IPS-15b (cell line): ENCODE measurements around the gene ADH1A.

Experiments used
- H3K27me3 ChIP-seq: one replicate; pipeline ENCODE4 v1.6.1; 2013; ENCODE audit warnings: low read length; ENCODE audit not compliant: control insufficient read depth, insufficient read depth
- H3K36me3 ChIP-seq: one replicate; pipeline ENCODE4 v1.6.1; 2013; ENCODE audit warnings: low read length; ENCODE audit not compliant: control insufficient read depth, insufficient read depth
- H3K4me1 ChIP-seq: one replicate; pipeline ENCODE4 v1.6.1; 2013; ENCODE audit warnings: mild to moderate bottlenecking, low read length; ENCODE audit not compliant: control insufficient read depth, insufficient read depth
- H3K4me3 ChIP-seq: one replicate; pipeline ENCODE4 v1.5.1; 2013; ENCODE audit warnings: low read depth, low read length
- H3K9ac ChIP-seq: one replicate; pipeline ENCODE4 v1.6.1; 2013; ENCODE audit warnings: low read depth, mild to moderate bottlenecking, low read length
- H3K9me3 ChIP-seq: one replicate; pipeline ENCODE4 v1.6.1; 2013; ENCODE audit warnings: mild to moderate bottlenecking, low read length; ENCODE audit not compliant: control insufficient read depth, insufficient read depth

Gene ADH1A

GRCh38 chr4:99317354-99317753 lies 26.6 kb upstream of the ADH1A start:
- Histone ChIP-seq H3K4me3 (no peak overlapping the region), H3K9ac (no peak overlapping the region), H3K27me3 (no peaks in the 10 kb centered on the region), H3K36me3 (no peaks in the 10 kb centered on the region), H3K4me1 (no peaks in the 10 kb centered on the region), H3K9me3 (no peaks in the 10 kb centered on the region)

DNA sequence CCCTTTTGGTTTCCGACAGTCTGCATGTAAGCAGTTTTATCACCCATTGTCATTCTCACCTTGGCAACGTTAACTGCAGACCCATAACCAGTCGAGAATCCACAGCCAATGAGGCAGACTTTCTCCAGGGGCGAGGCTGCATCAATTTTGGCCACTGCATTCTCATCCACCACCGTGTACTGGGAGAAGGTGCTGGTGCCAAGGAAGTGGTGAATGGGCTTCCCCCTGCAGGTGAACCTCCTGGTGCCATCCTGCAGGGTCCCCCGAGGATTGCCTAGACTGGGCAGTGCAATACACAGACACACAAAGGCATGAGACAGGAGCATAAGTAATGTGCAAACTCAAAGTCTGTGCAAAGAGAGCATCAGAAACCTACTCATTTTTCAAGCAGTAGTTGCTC lies 25.1 kb upstream of the ADH1A start:
- Histone ChIP-seq H3K9ac (no peak overlapping the region), H3K4me1 (no peaks in the 10 kb centered on the region), H3K36me3 (no peaks in the 10 kb centered on the region), H3K9me3 (no peaks in the 10 kb centered on the region), H3K4me3 (no peak overlapping the region), H3K27me3 (no peaks in the 10 kb centered on the region)

GRCh38 chr4:99314211-99314610 lies 23.4 kb upstream of the ADH1A start:
- H3K4me1 ChIP-seq = peaks cover 3% of the 10 kb centered on the region
- no peak overlapping the region for H3K9ac ChIP-seq
- no peaks in the 10 kb centered on the region for H3K9me3 ChIP-seq
- no peaks in the 10 kb centered on the region for H3K27me3 ChIP-seq
- no peak overlapping the region for H3K4me3 ChIP-seq
- no peaks in the 10 kb centered on the region for H3K36me3 ChIP-seq

GRCh38 chr4:99310389-99310788 lies 19.6 kb upstream of the ADH1A start:
- Histone ChIP-seq H3K4me3 (no peak overlapping the region), H3K36me3 (no peaks in the 10 kb centered on the region), H3K27me3 (no peaks in the 10 kb centered on the region), H3K9ac (no peak overlapping the region), H3K4me1 (peaks cover 3% of the 10 kb centered on the region), H3K9me3 (no peaks in the 10 kb centered on the region)

- H3K36me3 ChIP-seq = no peaks in the 10 kb centered on the region
- peaks cover 3% of the 10 kb centered on the region for H3K4me1 ChIP-seq
- no peak overlapping the region for H3K4me3 ChIP-seq
- no peaks in the 10 kb centered on the region for H3K27me3 ChIP-seq
- H3K9me3 ChIP-seq = no peaks in the 10 kb centered on the region
- H3K9ac ChIP-seq = no peak overlapping the region
Observed at GRCh38 chr4:99305638-99306400, 15.0 kb upstream of the ADH1A start.

- no peaks in the 10 kb centered on the region for H3K9me3 ChIP-seq
- H3K36me3 ChIP-seq = no peaks in the 10 kb centered on the region
- no peaks in the 10 kb centered on the region for H3K4me1 ChIP-seq
- H3K27me3 ChIP-seq = no peaks in the 10 kb centered on the region
- no peak overlapping the region for H3K4me3 ChIP-seq
- no peak overlapping the region for H3K9ac ChIP-seq
Observed at GRCh38 chr4:99301376-99302164, 10.8 kb upstream of the ADH1A start.

DNA sequence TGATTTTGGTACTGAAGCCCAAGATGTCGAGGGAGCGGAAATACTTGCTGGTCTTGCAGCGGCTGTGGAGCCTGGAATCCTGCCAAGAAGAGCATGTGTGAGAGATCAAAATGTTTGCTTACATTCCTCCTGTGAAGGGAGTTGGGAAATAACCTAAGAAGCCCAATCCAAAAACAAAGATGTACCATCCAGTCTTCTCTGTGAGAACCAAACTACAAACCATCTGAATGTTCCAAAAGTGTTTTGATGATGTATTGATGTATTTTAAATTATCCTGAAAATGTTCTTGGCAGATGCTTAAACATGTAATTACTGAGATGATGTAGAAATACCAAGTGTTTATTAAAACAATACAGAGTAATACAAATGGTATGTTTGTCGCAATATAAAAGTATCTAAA lies 10.1 kb upstream of the ADH1A start:
- no peak overlapping the region for H3K9ac ChIP-seq
- H3K9me3 ChIP-seq = no peaks in the 10 kb centered on the region
- no peak overlapping the region for H3K4me3 ChIP-seq
- no peaks in the 10 kb centered on the region for H3K36me3 ChIP-seq
- H3K27me3 ChIP-seq = no peaks in the 10 kb centered on the region
- H3K4me1 ChIP-seq = no peaks in the 10 kb centered on the region

GRCh38 chr4:99293357-99293756 lies 2.6 kb upstream of the ADH1A start:
- Histone ChIP-seq H3K9me3 (no peaks in the 10 kb centered on the region), H3K27me3 (no peaks in the 10 kb centered on the region), H3K9ac (no peak overlapping the region), H3K36me3 (no peaks in the 10 kb centered on the region), H3K4me3 (no peak overlapping the region), H3K4me1 (no peaks in the 10 kb centered on the region)

DNA sequence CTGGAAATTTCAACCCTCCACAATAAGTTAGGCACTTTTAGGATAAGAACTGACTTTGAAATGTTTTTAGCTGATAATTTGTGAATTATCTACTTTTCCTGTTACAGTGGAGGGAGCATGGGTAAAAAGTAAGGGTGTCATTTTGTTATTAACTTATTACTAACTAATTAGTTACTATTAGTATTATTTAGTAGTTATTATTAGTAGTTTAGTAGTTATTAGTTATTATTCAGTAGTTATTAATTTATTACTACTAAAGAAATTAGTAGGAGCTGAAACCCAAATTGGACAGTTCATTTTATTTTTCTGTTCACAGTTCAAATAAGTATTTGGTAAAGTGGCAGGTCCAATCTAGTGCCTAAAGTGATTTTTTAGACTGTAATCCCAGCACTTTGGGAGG lies 5.4 kb downstream of the ADH1A start:
- no peaks in the 10 kb centered on the region for H3K27me3 ChIP-seq
- H3K4me1 ChIP-seq = no peaks in the 10 kb centered on the region
- H3K9me3 ChIP-seq = no peaks in the 10 kb centered on the region
- no peaks in the 10 kb centered on the region for H3K36me3 ChIP-seq
- H3K4me3 ChIP-seq = no peak overlapping the region
- H3K9ac ChIP-seq = no peak overlapping the region

DNA sequence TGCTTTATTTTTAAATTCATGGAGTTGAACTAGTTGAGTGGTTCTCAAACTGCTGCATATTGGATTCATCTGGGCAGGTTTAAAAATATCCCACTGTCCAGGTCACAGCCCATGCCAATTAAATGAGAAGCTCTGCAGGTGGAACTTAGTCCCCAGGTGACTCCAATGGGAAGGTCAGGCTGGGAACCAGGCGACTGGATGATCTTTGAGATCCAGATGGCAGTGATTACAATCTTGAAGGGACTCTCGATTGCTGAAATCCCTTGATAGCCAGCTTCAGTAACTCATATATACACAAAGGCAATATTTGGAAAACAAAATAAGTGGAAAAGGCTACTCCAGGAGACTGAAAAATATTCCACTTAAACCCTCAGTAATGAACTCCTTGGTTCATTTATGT lies 8.1 kb downstream of the ADH1A start:
- Histone ChIP-seq H3K27me3 (no peaks in the 10 kb centered on the region), H3K9me3 (no peaks in the 10 kb centered on the region), H3K36me3 (no peaks in the 10 kb centered on the region), H3K9ac (no peak overlapping the region), H3K4me1 (no peaks in the 10 kb centered on the region), H3K4me3 (no peak overlapping the region)

DNA sequence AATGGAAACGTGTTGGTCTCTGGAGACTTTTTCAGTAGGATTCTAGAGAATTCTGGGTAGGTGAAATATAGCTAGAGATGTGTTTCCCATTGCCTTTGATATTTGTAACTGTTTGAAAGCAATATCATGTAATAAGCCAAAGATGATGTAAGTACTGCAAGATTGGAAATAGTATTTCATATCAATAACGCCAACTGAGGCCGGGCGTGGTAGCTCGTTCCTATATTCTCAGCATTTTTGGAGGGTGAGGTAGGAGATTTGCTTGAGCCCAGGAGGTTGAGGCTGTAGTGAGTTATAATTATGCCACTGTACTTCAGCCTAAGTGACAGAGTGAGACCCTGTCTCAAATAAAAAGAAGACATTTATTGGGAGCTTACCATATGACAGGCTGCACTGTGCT lies 9.5 kb downstream of the ADH1A start:
- Histone ChIP-seq H3K4me1 (no peaks in the 10 kb centered on the region), H3K9ac (no peak overlapping the region), H3K9me3 (no peaks in the 10 kb centered on the region), H3K27me3 (no peaks in the 10 kb centered on the region), H3K36me3 (no peaks in the 10 kb centered on the region), H3K4me3 (no peak overlapping the region)

GRCh38 chr4:99276417-99276816 lies 14.4 kb downstream of the ADH1A start:
- Histone ChIP-seq H3K4me3 (no peak overlapping the region), H3K4me1 (no peaks in the 10 kb centered on the region), H3K9me3 (no peaks in the 10 kb centered on the region), H3K27me3 (no peaks in the 10 kb centered on the region), H3K9ac (no peak overlapping the region), H3K36me3 (no peaks in the 10 kb centered on the region)
